K562 (cell line): ENCODE data around the gene GNAI3. TPM values are rescaled to one million over a fixed set of nuclear protein-coding genes. Genes with fewer than 3 reads are reported as not detected.
A peak's percentile ranks its signal among the peaks of the same experiment; 100 is the strongest.

ENCODE experiments used
- ARID1B ChIP-seq: fragments of 450-650 bp; IDR thresholded peaks from 2 replicates; pipeline ENCODE4 v1.6.1; 2016; ENCODE audit warnings: antibody characterized with exemption, mild to moderate bottlenecking, inconsistent platforms
- BRD9 ChIP-seq: fragments of 450-650 bp; IDR thresholded peaks from 2 replicates; pipeline ENCODE4 v1.6.1; 2018; ENCODE audit warnings: low read depth; ENCODE audit not compliant: partially characterized antibody
- CAMTA2 ChIP-seq: fragments of 250-450 bp; sonication (Bioruptor Pico); conservative IDR thresholded peaks from 2 replicates; pipeline ENCODE4 v1.5.1; 2022
- CREBBP ChIP-seq: IDR thresholded peaks from one replicate; pipeline ENCODE4 v1.6.1; 2012; ENCODE audit warnings: low read depth, mild to moderate bottlenecking, control low read depth, inconsistent platforms, low read length
- CREM ChIP-seq: IDR thresholded peaks from 2 replicates; pipeline ENCODE4 v1.6.1; 2014; ENCODE audit warnings: antibody characterized with exemption, low read depth
- CTBP1 ChIP-seq: fragments of 450-650 bp; IDR thresholded peaks from 2 replicates; pipeline ENCODE4 v1.6.1; 2016; ENCODE audit warnings: borderline replicate concordance
- ERF ChIP-seq: fragments of 450-650 bp; formaldehyde crosslinking; IDR thresholded peaks from 2 replicates; pipeline ENCODE4 v1.4.0; 2020; ENCODE audit warnings: mild to moderate bottlenecking, mixed read lengths
- GATAD2A ChIP-seq: fragments of 450-650 bp; IDR thresholded peaks from 2 replicates; pipeline ENCODE4 v1.6.1; 2017
- HNRNPH1 ChIP-seq: fragments of 200-400 bp; formaldehyde crosslinking; optimal IDR thresholded peaks from 2 replicates; pipeline ENCODE3; 2017; ENCODE audit warnings: low read depth, mild to moderate bottlenecking, low read length, moderate library complexity
- MAFK ChIP-seq: IDR thresholded peaks from 2 replicates; pipeline ENCODE4 v1.6.1; 2011; ENCODE audit warnings: low read length, improper control_type of control experiment
- PPARD ChIP-seq: fragments of 250-450 bp; sonication (Bioruptor Pico); IDR thresholded peaks from 2 replicates; pipeline ENCODE4 v1.8.0; 2022; ENCODE audit warnings: inconsistent platforms, mild to moderate bottlenecking, moderate library complexity
- SLC30A9 ChIP-seq: fragments of 250-450 bp; sonication (Bioruptor Pico); IDR thresholded peaks from 2 replicates; pipeline ENCODE4 v1.8.0; 2022; ENCODE audit warnings: mild to moderate bottlenecking, moderate library complexity
- TAL1 ChIP-seq: fragments of 450-650 bp; IDR thresholded peaks from 2 replicates; pipeline ENCODE4 v1.6.1; 2016; ENCODE audit warnings: mild to moderate bottlenecking
- TSC22D4 ChIP-seq: fragments of 450-650 bp; IDR thresholded peaks from 2 replicates; pipeline ENCODE4 v1.6.1; 2016; ENCODE audit warnings: missing genetic modification characterization, missing biosample characterization, control low read depth
- U2AF2 ChIP-seq: fragments of 200-400 bp; formaldehyde crosslinking; optimal IDR thresholded peaks from 2 replicates; pipeline ENCODE3; 2017; ENCODE audit warnings: low read depth, mild to moderate bottlenecking, low read length
- ZNF263 ChIP-seq: sonication (generic); formaldehyde crosslinking; IDR thresholded peaks from 2 replicates; pipeline ENCODE4 v1.8.0; 2022; ENCODE audit warnings: mild to moderate bottlenecking, missing genetic modification reagents, borderline replicate concordance
- ZNF586 ChIP-seq: fragments of 450-650 bp; formaldehyde crosslinking; conservative IDR thresholded peaks from 2 replicates; pipeline ENCODE4 v1.4.0; 2020; ENCODE audit warnings: mild to moderate bottlenecking, moderate library complexity
- ZNF589 ChIP-seq: fragments of 200-800 bp; sonication (Bioruptor generic); IDR thresholded peaks from 2 replicates; pipeline ENCODE4 v1.6.1; 2016; ENCODE audit warnings: low read depth, missing genetic modification characterization, missing compliant biosample characterization
- ZNF668 ChIP-seq: fragments of 250-450 bp; sonication (Bioruptor Pico); IDR thresholded peaks from 2 replicates; pipeline ENCODE4 v1.8.0; 2022; ENCODE audit warnings: mild to moderate bottlenecking, inconsistent platforms
- ZNF699 ChIP-seq: fragments of 250-450 bp; sonication (Bioruptor Pico); IDR thresholded peaks from 2 replicates; pipeline ENCODE4 v1.8.0; 2021; ENCODE audit warnings: mild to moderate bottlenecking, moderate library complexity; ENCODE audit not compliant: insufficient replicate concordance
- ZNF717 ChIP-seq: fragments of 250-450 bp; sonication (Bioruptor Pico); IDR thresholded peaks from 2 replicates; pipeline ENCODE4 v1.5.0; 2021
- polyA plus RNA-seq, 8 experiments: library from polyadenylated mRNA; depleted of rRNA in 4 of 8; stranded (reverse) in 5 of 8; unstranded in 3 of 8; fragments of >200 nt; fragmentation: Nextera tagmentation in 2 of 8; fragmentation: Illumina TruSeq in 1 of 8; extraction: Ambion mirVana in 2 of 8; extraction: Trizol in 1 of 8; gene quantifications; 2 replicates each; pipeline versions ENCODE4 v1.2.1 to v1.2.3, GENCODE V29; 2011 to 2014; ENCODE audit warnings: inconsistent platforms in 1 of 8, missing spikeins in 1 of 8
- total RNA-seq, 7 experiments: library from RNA; depleted of rRNA in 6 of 7; stranded (reverse); fragments of >200 nt in 6 of 7; fragmentation: Illumina TruSeq in 2 of 7; extraction: Trizol in 2 of 7; gene quantifications; 2 replicates each; pipeline versions ENCODE4 v1.2.1 to v1.2.3, GENCODE V29; 2011 to 2021; ENCODE audit warnings: low replicate concordance in 1 of 7
- TF ChIP-seq, protein P1 (sequence below): sonication (generic); formaldehyde crosslinking; IDR thresholded peaks from 2 replicates; pipeline ENCODE4 v1.4.0; 2020; ENCODE audit warnings: mild to moderate bottlenecking, missing genetic modification reagents
- TF ChIP-seq, protein P2 (sequence below): sonication (generic); formaldehyde crosslinking; IDR thresholded peaks from 2 replicates; pipeline ENCODE4 v1.8.0; 2022; ENCODE audit warnings: missing genetic modification reagents, mild to moderate bottlenecking, borderline replicate concordance
- TF ChIP-seq, protein P3 (sequence below): sonication (generic); formaldehyde crosslinking; IDR thresholded peaks from 2 replicates; pipeline ENCODE4 v1.9.0; 2022; ENCODE audit warnings: mild to moderate bottlenecking, missing genetic modification reagents
- TF ChIP-seq, protein P4 (sequence below): fragments of 250-450 bp; sonication (Bioruptor Pico); IDR thresholded peaks from 2 replicates; pipeline ENCODE4 v1.8.0; 2022; ENCODE audit warnings: inconsistent platforms

GNAI3 gene
- total and polyA plus RNA-seq, 9 of the 15 experiments (the other 6 are each of a cell fraction or from before 2014, with no cell fraction given) = 6.3 to 13.2 (median 8.9) TPM

DNA sequence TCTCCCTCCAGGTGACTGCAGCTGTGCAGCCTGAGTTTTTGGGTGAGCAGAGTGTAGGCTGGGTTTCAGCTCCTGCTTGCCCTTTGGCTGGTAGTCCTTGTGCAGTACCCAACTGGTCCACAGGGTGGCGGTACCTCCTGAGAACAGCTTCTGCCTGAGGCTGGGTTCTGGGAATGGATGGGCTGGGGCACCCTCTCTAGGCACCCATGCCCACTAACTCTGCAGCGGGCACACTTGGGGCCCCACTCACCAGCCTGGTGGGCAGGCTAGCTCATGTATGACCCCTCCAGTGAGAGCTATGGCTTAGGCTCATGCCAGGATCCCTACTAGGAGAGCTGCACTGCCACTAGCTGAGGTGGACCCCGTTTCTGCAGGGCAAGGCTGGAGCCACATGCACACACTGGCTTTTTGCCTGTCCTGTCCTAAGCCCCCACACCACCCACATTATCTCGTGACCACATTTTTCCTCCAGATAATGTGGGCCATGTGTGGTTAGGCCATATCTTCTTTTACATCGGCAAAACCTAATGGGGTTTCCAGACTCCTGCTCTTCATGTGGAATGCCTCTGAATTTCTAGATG lies 92.0 kb downstream of the GNAI3 start (continued):
- TF ChIP-seq CREM = no peak
- TF ChIP-seq BRD9 = no peak
- TF ChIP-seq CTBP1 = peak; percentile 48; the same call in 1 of the 2 replicates
- TF ChIP-seq ERF (CRISPR knock-in tag) = no peak
- no peak for TF ChIP-seq ZNF586 (CRISPR knock-in tag)
- 0 out of 2 replicates have a peak, but pooled peaks have one; percentile 33 for TF ChIP-seq ZNF589
- no peak for TF ChIP-seq ZNF263 (CRISPR knock-in tag)
- TF ChIP-seq U2AF2 = no peak
- no peak for TF ChIP-seq HNRNPH1
- TF ChIP-seq SLC30A9 (CRISPR knock-in tag) = no peak
- no peak for TF ChIP-seq ZNF699 (CRISPR knock-in tag)
- TF ChIP-seq CAMTA2 (CRISPR knock-in tag) = no peak
- TF ChIP-seq TSC22D4 (tag) = no peak
- TF ChIP-seq GATAD2A = no peak
- TF ChIP-seq, protein P1, sequence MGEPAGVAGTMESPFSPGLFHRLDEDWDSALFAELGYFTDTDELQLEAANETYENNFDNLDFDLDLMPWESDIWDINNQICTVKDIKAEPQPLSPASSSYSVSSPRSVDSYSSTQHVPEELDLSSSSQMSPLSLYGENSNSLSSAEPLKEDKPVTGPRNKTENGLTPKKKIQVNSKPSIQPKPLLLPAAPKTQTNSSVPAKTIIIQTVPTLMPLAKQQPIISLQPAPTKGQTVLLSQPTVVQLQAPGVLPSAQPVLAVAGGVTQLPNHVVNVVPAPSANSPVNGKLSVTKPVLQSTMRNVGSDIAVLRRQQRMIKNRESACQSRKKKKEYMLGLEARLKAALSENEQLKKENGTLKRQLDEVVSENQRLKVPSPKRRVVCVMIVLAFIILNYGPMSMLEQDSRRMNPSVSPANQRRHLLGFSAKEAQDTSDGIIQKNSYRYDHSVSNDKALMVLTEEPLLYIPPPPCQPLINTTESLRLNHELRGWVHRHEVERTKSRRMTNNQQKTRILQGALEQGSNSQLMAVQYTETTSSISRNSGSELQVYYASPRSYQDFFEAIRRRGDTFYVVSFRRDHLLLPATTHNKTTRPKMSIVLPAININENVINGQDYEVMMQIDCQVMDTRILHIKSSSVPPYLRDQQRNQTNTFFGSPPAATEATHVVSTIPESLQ = no peak
- TF ChIP-seq, protein P2, sequence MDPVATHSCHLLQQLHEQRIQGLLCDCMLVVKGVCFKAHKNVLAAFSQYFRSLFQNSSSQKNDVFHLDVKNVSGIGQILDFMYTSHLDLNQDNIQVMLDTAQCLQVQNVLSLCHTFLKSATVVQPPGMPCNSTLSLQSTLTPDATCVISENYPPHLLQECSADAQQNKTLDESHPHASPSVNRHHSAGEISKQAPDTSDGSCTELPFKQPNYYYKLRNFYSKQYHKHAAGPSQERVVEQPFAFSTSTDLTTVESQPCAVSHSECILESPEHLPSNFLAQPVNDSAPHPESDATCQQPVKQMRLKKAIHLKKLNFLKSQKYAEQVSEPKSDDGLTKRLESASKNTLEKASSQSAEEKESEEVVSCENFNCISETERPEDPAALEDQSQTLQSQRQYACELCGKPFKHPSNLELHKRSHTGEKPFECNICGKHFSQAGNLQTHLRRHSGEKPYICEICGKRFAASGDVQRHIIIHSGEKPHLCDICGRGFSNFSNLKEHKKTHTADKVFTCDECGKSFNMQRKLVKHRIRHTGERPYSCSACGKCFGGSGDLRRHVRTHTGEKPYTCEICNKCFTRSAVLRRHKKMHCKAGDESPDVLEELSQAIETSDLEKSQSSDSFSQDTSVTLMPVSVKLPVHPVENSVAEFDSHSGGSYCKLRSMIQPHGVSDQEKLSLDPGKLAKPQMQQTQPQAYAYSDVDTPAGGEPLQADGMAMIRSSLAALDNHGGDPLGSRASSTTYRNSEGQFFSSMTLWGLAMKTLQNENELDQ = no peak
- TF ChIP-seq TAL1 = no peak; the same call in 1 of the 2 replicates
- TF ChIP-seq CREBBP = no peak
- TF ChIP-seq, protein P3, sequence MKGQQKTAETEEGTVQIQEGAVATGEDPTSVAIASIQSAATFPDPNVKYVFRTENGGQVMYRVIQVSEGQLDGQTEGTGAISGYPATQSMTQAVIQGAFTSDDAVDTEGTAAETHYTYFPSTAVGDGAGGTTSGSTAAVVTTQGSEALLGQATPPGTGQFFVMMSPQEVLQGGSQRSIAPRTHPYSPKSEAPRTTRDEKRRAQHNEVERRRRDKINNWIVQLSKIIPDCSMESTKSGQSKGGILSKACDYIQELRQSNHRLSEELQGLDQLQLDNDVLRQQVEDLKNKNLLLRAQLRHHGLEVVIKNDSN = no peak
- no peak for TF ChIP-seq PPARD (CRISPR knock-in tag)
- peak; percentile 61 for TF ChIP-seq ARID1B
- TF ChIP-seq, protein P4, sequence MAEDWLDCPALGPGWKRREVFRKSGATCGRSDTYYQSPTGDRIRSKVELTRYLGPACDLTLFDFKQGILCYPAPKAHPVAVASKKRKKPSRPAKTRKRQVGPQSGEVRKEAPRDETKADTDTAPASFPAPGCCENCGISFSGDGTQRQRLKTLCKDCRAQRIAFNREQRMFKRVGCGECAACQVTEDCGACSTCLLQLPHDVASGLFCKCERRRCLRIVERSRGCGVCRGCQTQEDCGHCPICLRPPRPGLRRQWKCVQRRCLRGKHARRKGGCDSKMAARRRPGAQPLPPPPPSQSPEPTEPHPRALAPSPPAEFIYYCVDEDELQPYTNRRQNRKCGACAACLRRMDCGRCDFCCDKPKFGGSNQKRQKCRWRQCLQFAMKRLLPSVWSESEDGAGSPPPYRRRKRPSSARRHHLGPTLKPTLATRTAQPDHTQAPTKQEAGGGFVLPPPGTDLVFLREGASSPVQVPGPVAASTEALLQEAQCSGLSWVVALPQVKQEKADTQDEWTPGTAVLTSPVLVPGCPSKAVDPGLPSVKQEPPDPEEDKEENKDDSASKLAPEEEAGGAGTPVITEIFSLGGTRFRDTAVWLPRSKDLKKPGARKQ (CRISPR knock-in tag) = no peak
- no peak for TF ChIP-seq ZNF668 (CRISPR knock-in tag)
- TF ChIP-seq ZNF717 (CRISPR knock-in tag) = no peak
- TF ChIP-seq MAFK = no peak
